HL-60 (cell line): ENCODE data around the gene CSMD2.

Source experiments
- DNase-seq, 2 experiments: peaks; one replicate each; pipeline ENCODE4 v3.0.0-alpha.2; 2010 to 2020; ENCODE audit warnings: low read depth in 1 of 2, low spot score in 1 of 2
- H3K27ac ChIP-seq: fragments of 250-450 bp; sonication (Bioruptor Pico); replicated peaks from 2 replicates; pipeline ENCODE4 v1.5.1; 2020; ENCODE audit warnings: mild to moderate bottlenecking, moderate library complexity
- H3K27me3 ChIP-seq: fragments of 250-450 bp; sonication (Bioruptor Pico); 2 replicates; pipeline ENCODE4 v1.5.1; 2021; ENCODE audit warnings: mild to moderate bottlenecking, moderate library complexity; ENCODE audit not compliant: insufficient read depth, poor library complexity, severe bottlenecking
- H3K4me3 ChIP-seq: replicated peaks from 2 replicates; pipeline ENCODE4 v1.5.1; 2011; ENCODE audit warnings: mild to moderate bottlenecking, control low read depth, low read length; ENCODE audit not compliant: insufficient read depth
- GABPA ChIP-seq: IDR thresholded peaks from 2 replicates; pipeline ENCODE4 v1.6.1; 2012; ENCODE audit warnings: low read depth
- POLR2AphosphoS5 ChIP-seq: IDR thresholded peaks from 2 replicates; pipeline ENCODE4 v1.6.1; 2012; ENCODE audit warnings: low read depth
- SPI1 ChIP-seq: IDR thresholded peaks from 2 replicates; pipeline ENCODE4 v1.6.1; 2012; ENCODE audit warnings: low read depth, mild to moderate bottlenecking, borderline replicate concordance
- TF ChIP-seq, protein P1 (sequence below): IDR thresholded peaks from 2 replicates; pipeline ENCODE4 v1.6.1; 2012; ENCODE audit warnings: low read depth; ENCODE audit not compliant: insufficient replicate concordance
- TF ChIP-seq, protein P2 (sequence below): IDR thresholded peaks from one replicate; pipeline ENCODE4 v1.5.1; 2011; ENCODE audit warnings: low read length, control low read depth, inconsistent platforms; ENCODE audit not compliant: insufficient read depth

Gene CSMD2

DNA sequence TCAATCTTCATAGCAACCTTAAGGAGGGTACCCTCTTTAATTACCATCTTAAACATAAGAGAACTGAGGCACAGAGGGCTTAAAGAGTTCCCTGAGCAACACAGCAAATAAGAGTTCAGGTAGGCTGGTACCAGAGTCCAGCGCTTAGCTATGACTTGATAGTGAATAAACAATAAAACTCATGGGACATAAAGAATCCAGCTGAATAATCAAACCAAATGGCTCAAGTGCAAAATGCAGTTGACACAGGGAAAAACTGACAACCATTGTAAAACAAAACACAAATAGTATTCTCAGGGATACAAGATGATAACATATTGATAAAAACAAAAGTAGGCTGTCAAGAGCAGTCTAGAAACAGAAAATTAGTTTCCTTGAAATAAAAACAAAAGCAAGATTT, 478.0 kb downstream of the CSMD2 start:
- Histone ChIP-seq H3K27ac (no peak overlapping the region), H3K4me3 (no peak overlapping the region), H3K27me3 (peaks cover 7% of the 10 kb centered on the region)
- no peak for DNase-seq
- TF ChIP-seq, protein P1, sequence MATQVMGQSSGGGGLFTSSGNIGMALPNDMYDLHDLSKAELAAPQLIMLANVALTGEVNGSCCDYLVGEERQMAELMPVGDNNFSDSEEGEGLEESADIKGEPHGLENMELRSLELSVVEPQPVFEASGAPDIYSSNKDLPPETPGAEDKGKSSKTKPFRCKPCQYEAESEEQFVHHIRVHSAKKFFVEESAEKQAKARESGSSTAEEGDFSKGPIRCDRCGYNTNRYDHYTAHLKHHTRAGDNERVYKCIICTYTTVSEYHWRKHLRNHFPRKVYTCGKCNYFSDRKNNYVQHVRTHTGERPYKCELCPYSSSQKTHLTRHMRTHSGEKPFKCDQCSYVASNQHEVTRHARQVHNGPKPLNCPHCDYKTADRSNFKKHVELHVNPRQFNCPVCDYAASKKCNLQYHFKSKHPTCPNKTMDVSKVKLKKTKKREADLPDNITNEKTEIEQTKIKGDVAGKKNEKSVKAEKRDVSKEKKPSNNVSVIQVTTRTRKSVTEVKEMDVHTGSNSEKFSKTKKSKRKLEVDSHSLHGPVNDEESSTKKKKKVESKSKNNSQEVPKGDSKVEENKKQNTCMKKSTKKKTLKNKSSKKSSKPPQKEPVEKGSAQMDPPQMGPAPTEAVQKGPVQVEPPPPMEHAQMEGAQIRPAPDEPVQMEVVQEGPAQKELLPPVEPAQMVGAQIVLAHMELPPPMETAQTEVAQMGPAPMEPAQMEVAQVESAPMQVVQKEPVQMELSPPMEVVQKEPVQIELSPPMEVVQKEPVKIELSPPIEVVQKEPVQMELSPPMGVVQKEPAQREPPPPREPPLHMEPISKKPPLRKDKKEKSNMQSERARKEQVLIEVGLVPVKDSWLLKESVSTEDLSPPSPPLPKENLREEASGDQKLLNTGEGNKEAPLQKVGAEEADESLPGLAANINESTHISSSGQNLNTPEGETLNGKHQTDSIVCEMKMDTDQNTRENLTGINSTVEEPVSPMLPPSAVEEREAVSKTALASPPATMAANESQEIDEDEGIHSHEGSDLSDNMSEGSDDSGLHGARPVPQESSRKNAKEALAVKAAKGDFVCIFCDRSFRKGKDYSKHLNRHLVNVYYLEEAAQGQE = no peak
- TF ChIP-seq POLR2AphosphoS5 (no peak), SPI1 (no peak), GABPA (no peak)
- TF ChIP-seq, protein P2, sequence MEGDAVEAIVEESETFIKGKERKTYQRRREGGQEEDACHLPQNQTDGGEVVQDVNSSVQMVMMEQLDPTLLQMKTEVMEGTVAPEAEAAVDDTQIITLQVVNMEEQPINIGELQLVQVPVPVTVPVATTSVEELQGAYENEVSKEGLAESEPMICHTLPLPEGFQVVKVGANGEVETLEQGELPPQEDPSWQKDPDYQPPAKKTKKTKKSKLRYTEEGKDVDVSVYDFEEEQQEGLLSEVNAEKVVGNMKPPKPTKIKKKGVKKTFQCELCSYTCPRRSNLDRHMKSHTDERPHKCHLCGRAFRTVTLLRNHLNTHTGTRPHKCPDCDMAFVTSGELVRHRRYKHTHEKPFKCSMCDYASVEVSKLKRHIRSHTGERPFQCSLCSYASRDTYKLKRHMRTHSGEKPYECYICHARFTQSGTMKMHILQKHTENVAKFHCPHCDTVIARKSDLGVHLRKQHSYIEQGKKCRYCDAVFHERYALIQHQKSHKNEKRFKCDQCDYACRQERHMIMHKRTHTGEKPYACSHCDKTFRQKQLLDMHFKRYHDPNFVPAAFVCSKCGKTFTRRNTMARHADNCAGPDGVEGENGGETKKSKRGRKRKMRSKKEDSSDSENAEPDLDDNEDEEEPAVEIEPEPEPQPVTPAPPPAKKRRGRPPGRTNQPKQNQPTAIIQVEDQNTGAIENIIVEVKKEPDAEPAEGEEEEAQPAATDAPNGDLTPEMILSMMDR = no peak

DNA sequence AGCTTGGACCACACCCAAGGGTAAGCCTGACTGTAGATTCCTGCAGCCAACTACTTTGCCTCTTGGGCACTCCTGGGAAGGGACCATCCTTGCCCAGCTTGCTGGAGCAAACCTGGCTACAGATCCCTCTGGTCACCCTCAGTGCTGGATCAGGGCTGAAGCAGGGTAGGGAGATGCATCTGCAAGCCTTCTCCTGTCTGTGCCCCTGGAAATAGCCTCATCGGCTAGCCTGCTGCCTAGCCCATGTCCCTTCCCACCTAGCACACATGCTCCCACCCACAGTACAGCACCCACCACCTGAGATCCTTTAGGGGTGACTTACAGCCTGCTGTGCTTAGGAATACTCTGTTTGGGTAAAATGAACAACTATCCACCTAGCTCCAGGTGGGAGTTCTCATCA, 478.5 kb downstream of the CSMD2 start:
- Histone ChIP-seq H3K4me3 (no peak overlapping the region), H3K27ac (no peak overlapping the region), H3K27me3 (peaks cover 7% of the 10 kb centered on the region)
- DNase-seq = no peak
- no peak for TF ChIP-seq GABPA
- TF ChIP-seq, protein P2 = no peak
- TF ChIP-seq, protein P1 = no peak
- no peak for TF ChIP-seq SPI1

DNA sequence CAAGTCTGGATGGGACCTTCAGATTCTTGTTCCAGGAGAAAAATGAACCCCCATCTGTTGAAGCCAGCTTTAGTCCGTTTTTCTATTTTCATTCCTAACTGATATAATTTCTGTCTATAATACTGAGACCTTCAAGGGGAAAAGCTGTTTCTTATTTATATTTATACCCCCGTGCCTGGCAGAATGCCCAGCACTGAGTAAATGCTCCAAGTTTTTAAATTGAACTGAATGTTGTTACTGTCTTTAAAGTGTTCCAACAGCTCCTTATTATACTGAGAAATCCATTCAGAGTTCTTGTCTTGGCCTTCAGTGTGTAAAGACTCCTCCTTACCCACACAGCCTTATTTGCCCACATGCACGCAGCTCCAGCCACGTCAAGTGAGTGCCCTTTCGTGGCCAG, 479.8 kb downstream of the CSMD2 start:
- Histone ChIP-seq H3K27me3 (peaks cover 7% of the 10 kb centered on the region), H3K27ac (no peak overlapping the region), H3K4me3 (no peak overlapping the region)
- DNase-seq = no peak
- TF ChIP-seq POLR2AphosphoS5 = no peak
- TF ChIP-seq, protein P2 = no peak
- no peak for TF ChIP-seq SPI1
- TF ChIP-seq GABPA = no peak
- TF ChIP-seq, protein P1 = no peak
